Cardiac muscle cell (in vitro differentiated cells and primary cell): ENCODE data around the gene MRTFB. TPM values are rescaled to one million over a fixed set of nuclear protein-coding genes. Genes with fewer than 3 reads are reported as not detected.

Experiments
- DNase-seq, 2 donors: peaks; one replicate each; pipeline versions ENCODE4 v3.0.0 to v3.0.0-alpha.2; 2010 to 2017; ENCODE audit warnings: low read depth in 1 of 2, low spot score in 1 of 2
- H3K27ac ChIP-seq: fragments of 200-600 bp; sonication (generic); 2 replicates; pipeline ENCODE4 v1.5.1; 2016
- H3K27me3 ChIP-seq: fragments of 200-600 bp; sonication (generic); 2 replicates; pipeline ENCODE4 v1.6.0; 2016; ENCODE audit warnings: control low read depth
- H3K36me3 ChIP-seq: fragments of 200-600 bp; sonication (generic); 2 replicates; pipeline ENCODE4 v1.5.1; 2016; ENCODE audit warnings: control low read depth
- H3K4me1 ChIP-seq: fragments of 200-600 bp; sonication (generic); 2 replicates; pipeline ENCODE4 v1.8.1; 2017; ENCODE audit warnings: low read depth, mild to moderate bottlenecking, mixed run types
- H3K4me3 ChIP-seq: fragments of 200-600 bp; sonication (generic); 2 replicates; pipeline ENCODE4 v1.5.1; 2016; ENCODE audit warnings: mild to moderate bottlenecking
- H3K9me3 ChIP-seq: fragments of 200-600 bp; sonication (generic); 2 replicates; pipeline ENCODE4 v1.5.1; 2017; ENCODE audit warnings: low read depth, mild to moderate bottlenecking, control low read depth
- polyA plus RNA-seq: library from polyadenylated mRNA; unstranded; fragments of >200 nt; fragmentation: Nextera tagmentation; extraction: Ambion mirVana; gene quantifications from 2 replicates; pipeline ENCODE4 v1.2.1, GENCODE V29; 2016
- total RNA-seq: library from RNA; depleted of rRNA; stranded (reverse); fragments of >200 nt; gene quantifications from 2 replicates; pipeline ENCODE4 v1.2.3, GENCODE V29; 2016
- TF ChIP-seq, protein P1 (sequence below): IDR thresholded peaks from 2 replicates; pipeline ENCODE4 v1.5.1; 2012; ENCODE audit warnings: low read depth, mild to moderate bottlenecking, low read length

Gene MRTFB
- total and polyA plus RNA-seq, 2 experiments from 2014 or later = 9.4 to 27.9 TPM

DNA sequence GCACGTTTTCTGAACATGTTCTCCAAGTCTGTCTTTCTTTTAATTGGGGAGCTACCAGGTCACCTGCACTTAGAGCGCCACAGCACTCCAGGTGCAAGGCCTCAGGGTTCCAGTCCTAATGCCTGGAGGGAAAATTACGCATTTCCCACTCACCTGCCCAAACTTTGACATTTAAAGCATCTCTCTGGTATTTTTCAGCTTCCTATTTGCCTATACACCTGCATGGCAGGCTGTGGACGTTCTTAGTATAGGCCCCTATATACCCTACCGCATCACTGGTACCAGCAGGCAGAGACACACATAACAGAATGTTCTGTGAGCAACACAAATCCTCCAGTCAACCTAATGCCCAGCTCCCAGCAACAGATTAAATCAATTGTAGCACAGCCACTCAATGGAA, 213.3 kb downstream of the MRTFB start:
- DNase-seq = no peak

DNA sequence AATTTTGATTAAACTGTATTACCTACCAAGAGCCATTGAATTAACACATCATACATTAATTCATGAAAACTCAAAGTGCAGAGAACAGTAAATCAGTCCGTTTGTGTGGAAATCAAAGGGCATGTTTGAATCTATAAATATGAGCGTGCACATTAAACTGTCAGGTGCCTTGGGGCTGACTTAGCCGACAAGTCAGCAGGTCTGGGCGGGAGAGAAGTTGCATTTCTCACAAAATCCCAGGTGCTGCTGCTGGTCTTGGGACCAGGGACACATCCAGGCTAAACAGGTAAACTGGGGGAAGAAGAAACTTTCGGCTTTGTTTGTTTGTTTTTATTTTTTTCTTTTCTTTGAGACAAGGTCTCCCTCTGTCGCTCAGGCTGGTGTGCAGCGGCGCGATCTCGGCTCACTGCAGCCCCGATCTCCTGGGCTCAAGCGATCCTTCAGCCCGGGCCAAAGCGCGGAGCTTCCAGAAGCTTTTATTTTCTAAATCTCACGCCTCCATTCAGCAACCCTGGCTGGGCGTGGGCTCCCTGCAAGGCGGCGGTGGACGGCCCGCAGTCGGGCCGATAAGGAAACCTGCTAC, 213.9 kb downstream of the MRTFB start:
- Histone ChIP-seq H3K36me3 (no peaks in the 10 kb centered on the region), H3K4me3 (peak overlapping the region; percentile 70), H3K4me1 (no peaks in the 10 kb centered on the region), H3K9me3 (no peaks in the 10 kb centered on the region), H3K27ac (peak overlapping the region; percentile 51), H3K27me3 (no peaks in the 10 kb centered on the region)
- peak; percentile 71 to 76 for DNase-seq
- TF ChIP-seq, protein P1, sequence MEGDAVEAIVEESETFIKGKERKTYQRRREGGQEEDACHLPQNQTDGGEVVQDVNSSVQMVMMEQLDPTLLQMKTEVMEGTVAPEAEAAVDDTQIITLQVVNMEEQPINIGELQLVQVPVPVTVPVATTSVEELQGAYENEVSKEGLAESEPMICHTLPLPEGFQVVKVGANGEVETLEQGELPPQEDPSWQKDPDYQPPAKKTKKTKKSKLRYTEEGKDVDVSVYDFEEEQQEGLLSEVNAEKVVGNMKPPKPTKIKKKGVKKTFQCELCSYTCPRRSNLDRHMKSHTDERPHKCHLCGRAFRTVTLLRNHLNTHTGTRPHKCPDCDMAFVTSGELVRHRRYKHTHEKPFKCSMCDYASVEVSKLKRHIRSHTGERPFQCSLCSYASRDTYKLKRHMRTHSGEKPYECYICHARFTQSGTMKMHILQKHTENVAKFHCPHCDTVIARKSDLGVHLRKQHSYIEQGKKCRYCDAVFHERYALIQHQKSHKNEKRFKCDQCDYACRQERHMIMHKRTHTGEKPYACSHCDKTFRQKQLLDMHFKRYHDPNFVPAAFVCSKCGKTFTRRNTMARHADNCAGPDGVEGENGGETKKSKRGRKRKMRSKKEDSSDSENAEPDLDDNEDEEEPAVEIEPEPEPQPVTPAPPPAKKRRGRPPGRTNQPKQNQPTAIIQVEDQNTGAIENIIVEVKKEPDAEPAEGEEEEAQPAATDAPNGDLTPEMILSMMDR = peak; percentile 37

More for the DNA sequence above, 213.3 kb downstream of the MRTFB start:
- Histone ChIP-seq H3K27ac (no peak overlapping the region), H3K4me3 (peak overlapping the region; percentile 70), H3K4me1 (no peaks in the 10 kb centered on the region), H3K36me3 (no peaks in the 10 kb centered on the region), H3K9me3 (no peaks in the 10 kb centered on the region), H3K27me3 (no peaks in the 10 kb centered on the region)
- TF ChIP-seq, protein P1 = no peak

DNA sequence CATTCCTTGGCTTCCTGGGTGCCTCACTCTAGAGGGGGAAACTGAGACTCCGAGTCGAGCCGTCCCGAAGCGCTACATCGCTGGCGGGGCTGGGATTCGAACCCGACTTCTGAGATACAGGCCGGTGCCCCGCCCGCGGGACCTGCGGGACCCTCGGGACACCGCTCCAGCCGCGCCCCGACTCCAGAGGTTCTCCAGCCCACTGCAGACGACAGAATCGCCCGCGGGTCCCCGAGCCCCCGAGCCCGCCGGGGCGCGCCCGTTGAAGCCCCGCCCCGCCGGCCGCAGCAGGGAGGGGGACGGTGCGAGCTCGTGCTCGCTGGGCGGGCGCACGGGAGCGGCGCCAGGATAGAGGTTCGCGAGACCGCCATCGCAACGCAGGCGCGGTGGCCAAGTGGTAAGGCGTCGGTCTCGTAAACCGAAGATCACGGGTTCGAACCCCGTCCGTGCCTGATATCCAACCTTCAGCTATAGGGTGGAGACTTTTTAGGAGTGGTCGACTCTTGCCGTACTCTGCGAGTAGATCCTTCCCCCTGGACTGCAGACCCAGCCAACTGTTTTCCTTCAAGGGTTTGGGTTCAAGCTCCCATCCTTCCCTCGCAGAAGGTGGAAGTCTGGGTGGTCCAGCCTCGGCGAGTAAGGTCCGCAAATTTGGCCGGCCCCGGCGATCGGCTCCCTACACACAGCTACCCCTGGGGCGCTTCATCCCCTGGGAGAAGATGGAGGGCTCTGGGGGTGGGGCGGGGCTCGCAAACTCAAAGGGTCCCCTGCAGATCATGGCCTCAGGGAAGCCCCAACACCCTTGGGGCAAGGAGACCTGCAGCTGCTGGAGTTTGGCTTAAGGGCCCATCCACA, 214.6 kb downstream of the MRTFB start:
- Histone ChIP-seq H3K36me3 (no peaks in the 10 kb centered on the region), H3K27ac (peak overlapping the region; percentile 51), H3K4me3 (peak overlapping the region; percentile 70), H3K4me1 (no peaks in the 10 kb centered on the region), H3K27me3 (no peaks in the 10 kb centered on the region), H3K9me3 (no peaks in the 10 kb centered on the region)
- TF ChIP-seq, protein P1 = no peak
- peak; percentile 94 to 97 for DNase-seq

DNA sequence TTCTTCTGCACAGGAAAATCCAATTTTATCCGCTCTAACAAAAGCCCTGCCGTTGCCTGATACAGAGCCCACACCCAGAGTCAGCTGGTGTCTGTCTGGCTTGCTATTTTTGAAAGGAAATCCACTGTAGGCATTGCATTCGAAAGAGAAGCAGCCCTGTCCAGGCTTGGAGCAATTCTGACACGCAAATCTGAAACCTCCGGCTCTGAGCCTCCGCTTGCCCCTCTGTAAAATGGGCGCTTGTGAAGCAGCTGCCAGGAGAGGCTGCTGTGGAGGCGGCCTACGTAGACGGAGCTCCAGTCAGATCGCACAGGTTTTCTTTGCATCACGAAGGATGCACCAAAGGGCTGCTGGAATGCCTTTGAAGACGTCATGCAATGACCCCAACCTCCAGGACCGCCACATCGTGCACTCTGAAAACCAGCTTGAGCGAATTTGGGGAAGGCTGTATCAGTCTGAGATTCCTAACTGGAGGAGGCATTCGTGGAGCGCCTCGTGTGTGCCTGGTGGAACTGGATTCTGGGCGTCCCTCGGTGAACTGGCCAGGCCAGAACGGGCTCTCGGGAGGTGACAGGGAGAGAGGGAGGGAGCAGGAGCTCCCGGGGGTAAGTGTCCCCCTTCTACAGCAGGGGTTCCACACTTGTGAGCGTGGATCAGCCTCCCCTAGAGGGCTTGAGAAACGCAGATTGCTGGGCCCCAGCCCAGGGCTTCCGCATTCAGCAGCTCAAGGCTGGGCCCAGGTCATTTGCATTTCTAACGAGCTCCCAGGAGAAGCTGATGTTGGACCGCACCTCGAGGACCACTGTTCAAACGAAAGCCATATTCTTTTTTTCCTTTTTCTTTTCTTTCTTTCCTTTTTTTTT, 215.5 kb downstream of the MRTFB start:
- Histone ChIP-seq H3K27me3 (no peaks in the 10 kb centered on the region), H3K27ac (no peak overlapping the region), H3K36me3 (no peaks in the 10 kb centered on the region), H3K4me1 (no peaks in the 10 kb centered on the region), H3K4me3 (peak overlapping the region; percentile 70), H3K9me3 (no peaks in the 10 kb centered on the region)
- TF ChIP-seq, protein P1 = no peak
- DNase-seq = no peak

DNA sequence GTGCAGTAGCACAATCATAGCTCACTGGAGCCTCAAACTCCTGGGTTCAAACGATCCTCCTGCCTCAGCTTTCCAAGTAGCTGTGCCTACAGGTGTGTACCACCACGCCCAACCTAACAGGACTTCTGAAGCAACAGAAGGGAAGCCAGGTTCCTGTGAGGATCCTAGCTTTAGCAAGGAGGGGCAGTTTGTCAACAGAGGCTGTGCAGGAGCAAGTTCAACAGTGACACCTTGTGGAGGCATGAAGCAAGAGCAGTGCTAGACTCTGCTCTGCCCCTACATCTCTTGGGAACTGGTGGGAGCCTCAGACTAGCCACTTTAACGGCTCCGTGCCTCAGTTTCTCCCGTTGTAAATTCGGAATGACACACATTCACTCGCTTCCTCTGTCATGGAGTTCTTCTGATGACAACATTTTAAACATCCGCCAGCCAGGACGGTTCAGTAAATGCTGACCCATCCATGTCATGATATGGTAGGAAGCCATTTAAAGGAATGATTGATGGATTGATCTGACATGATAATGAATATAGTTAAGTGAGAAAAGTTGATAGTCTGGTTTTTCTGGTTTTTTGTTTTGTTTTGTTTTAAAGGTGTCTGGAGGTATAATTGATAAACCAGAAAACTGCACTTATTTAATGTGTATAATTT, 218.7 kb downstream of the MRTFB start:
- no peak overlapping the region for H3K4me3 ChIP-seq
- H3K9me3 ChIP-seq = no peaks in the 10 kb centered on the region
- no peaks in the 10 kb centered on the region for H3K36me3 ChIP-seq
- no peaks in the 10 kb centered on the region for H3K27me3 ChIP-seq
- H3K27ac ChIP-seq = no peak overlapping the region
- peak; percentile 30 to 35 for DNase-seq
- H3K4me1 ChIP-seq = no peaks in the 10 kb centered on the region
- TF ChIP-seq, protein P1 = peak; percentile 34
